ENCODE data around the gene DENND1A.

DNA sequence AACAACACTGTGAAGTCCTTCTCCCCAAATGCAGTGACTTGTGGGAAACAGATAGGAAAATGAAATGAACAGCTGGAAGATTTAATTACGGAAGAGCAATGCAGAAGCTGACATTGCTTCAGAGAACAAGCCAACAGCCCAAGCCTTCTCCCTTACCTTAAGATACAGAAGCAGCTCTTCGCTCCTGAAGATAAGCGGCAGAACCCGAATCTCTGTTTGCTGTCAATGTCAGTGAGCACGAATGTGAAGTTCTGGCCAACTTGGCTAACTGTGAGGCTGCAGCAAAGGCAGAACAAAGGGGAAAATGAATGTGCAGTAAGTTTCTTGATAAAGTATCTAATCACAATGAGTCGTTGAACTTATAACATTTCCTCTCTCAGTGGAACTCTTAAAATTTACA lies 172.4 kb downstream of the DENND1A start:
- TF ChIP-seq, protein P1, sequence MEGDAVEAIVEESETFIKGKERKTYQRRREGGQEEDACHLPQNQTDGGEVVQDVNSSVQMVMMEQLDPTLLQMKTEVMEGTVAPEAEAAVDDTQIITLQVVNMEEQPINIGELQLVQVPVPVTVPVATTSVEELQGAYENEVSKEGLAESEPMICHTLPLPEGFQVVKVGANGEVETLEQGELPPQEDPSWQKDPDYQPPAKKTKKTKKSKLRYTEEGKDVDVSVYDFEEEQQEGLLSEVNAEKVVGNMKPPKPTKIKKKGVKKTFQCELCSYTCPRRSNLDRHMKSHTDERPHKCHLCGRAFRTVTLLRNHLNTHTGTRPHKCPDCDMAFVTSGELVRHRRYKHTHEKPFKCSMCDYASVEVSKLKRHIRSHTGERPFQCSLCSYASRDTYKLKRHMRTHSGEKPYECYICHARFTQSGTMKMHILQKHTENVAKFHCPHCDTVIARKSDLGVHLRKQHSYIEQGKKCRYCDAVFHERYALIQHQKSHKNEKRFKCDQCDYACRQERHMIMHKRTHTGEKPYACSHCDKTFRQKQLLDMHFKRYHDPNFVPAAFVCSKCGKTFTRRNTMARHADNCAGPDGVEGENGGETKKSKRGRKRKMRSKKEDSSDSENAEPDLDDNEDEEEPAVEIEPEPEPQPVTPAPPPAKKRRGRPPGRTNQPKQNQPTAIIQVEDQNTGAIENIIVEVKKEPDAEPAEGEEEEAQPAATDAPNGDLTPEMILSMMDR (IDR thresholded peaks at IDR 0.05) = no peak
- no peak for TF ChIP-seq POLR2A (IDR thresholded peaks at IDR 0.05)

All from heart left ventricle (tissue), 13 donors.